Measurements from ENCODE around the gene POU2AF3.

DNA sequence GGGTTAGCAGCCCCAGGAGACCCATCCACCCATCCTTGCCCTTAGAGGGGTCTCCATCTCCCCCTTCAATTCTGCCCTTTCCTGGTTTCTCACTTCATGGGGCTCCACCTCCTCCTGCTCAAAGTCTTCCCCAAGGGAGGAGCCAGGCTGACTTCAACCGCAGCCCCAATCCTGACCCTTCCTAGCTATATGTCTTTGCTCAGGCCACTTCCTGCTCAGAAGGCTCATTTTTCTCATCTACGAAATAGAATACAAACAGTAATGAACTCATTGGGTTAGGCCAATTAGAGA, 56.2 kb downstream of the POU2AF3 start:
- TF ChIP-seq ZNF274 (IDR thresholded peaks at IDR 0.05; ENCODE audit: low read depth, low read length) (no peak), SRF (IDR thresholded peaks at IDR 0.05; ENCODE audit: low read depth) (no peak), RAD21 (IDR thresholded peaks at IDR 0.05; ENCODE audit: low read depth) (no peak), CTCF (IDR thresholded peaks at IDR 0.05 in 2 of 3, conservative IDR thresholded peaks at IDR 0.05 in 1 of 3; ENCODE audit: borderline replicate concordance in 1 of 3, insufficient read depth in 1 of 3, low read depth in 2 of 3, low read length in 2 of 3) (no peak), ZFX (IDR thresholded peaks at IDR 0.05) (no peak), POLR2A (IDR thresholded peaks at IDR 0.05; ENCODE audit: borderline replicate concordance, extremely low read depth, insufficient read depth, insufficient read length) (no peak), CEBPB (IDR thresholded peaks at IDR 0.05; ENCODE audit: low read depth) (no peak), ELF1 (IDR thresholded peaks at IDR 0.05; ENCODE audit: borderline replicate concordance, low read depth) (no peak), REST (IDR thresholded peaks at IDR 0.05; ENCODE audit: low read depth) (no peak), FOSL1 (IDR thresholded peaks at IDR 0.05; ENCODE audit: low read depth) (no peak)

All from HCT116 (cell line).